HepG2 (cell line): ENCODE results near the gene ELOVL2. TPM values are rescaled to one million over a fixed set of nuclear protein-coding genes. Genes with fewer than 3 reads are reported as not detected.
A peak's percentile ranks its signal among the peaks of the same experiment; 100 is the strongest.

Source experiments
- CREB1 ChIP-seq, 2 experiments: fragments of 450-650 bp in 1 of 2; IDR thresholded peaks; 2 replicates each; pipeline ENCODE4 v1.6.1; 2016 to 2017; ENCODE audit warnings: control low read depth in 1 of 2, mild to moderate bottlenecking in 1 of 2, missing compliant biosample characterization in 1 of 2, missing genetic modification characterization in 1 of 2
- E2F1 ChIP-seq: sonication (generic); formaldehyde crosslinking; IDR thresholded peaks from 2 replicates; pipeline ENCODE4 v1.5.0; 2020; ENCODE audit warnings: missing genetic modification reagents
- HES4 ChIP-seq: sonication (generic); formaldehyde crosslinking; IDR thresholded peaks from 2 replicates; pipeline ENCODE4 v1.9.0; 2021; ENCODE audit warnings: mild to moderate bottlenecking, missing genetic modification reagents, borderline replicate concordance
- HMGXB4 ChIP-seq, 2 experiments: sonication (generic) in 1 of 2; formaldehyde crosslinking in 1 of 2; IDR thresholded peaks; 2 replicates each; pipeline versions ENCODE4 v1.4.0 to v1.6.1; 2018 to 2020; ENCODE audit warnings: missing genetic modification reagents in 2 of 2, borderline replicate concordance in 1 of 2, low read depth in 1 of 2, mild to moderate bottlenecking in 1 of 2, missing biosample characterization in 1 of 2
- IRF2 ChIP-seq: IDR thresholded peaks from 2 replicates; pipeline ENCODE4 v1.6.1; 2018; ENCODE audit warnings: missing genetic modification reagents, missing compliant biosample characterization
- MEIS2 ChIP-seq: sonication (generic); formaldehyde crosslinking; IDR thresholded peaks from 2 replicates; pipeline ENCODE4 v1.9.0; 2021; ENCODE audit warnings: mild to moderate bottlenecking, missing genetic modification reagents
- MTF2 ChIP-seq: sonication (generic); formaldehyde crosslinking; IDR thresholded peaks from 2 replicates; pipeline ENCODE4 v1.5.0; 2020; ENCODE audit warnings: missing genetic modification reagents, borderline replicate concordance
- RERE ChIP-seq: IDR thresholded peaks from 2 replicates; pipeline ENCODE4 v1.6.1; 2016; ENCODE audit warnings: low read depth, missing genetic modification reagents, missing compliant biosample characterization
- SNAPC4 ChIP-seq: sonication (generic); formaldehyde crosslinking; IDR thresholded peaks from 2 replicates; pipeline ENCODE4 v1.4.0; 2020; ENCODE audit warnings: mild to moderate bottlenecking, missing genetic modification reagents
- TCF7 ChIP-seq: sonication (generic); IDR thresholded peaks from 2 replicates; pipeline ENCODE4 v1.6.1; 2016; ENCODE audit warnings: antibody characterized with exemption, low read depth
- ZNF329 ChIP-seq: sonication (generic); formaldehyde crosslinking; IDR thresholded peaks from 2 replicates; pipeline ENCODE4 v1.9.0; 2021; ENCODE audit warnings: low read depth, mild to moderate bottlenecking, missing genetic modification reagents
- ZNF788 ChIP-seq: sonication (generic); formaldehyde crosslinking; IDR thresholded peaks from 2 replicates; pipeline ENCODE4 v1.5.0; 2020; ENCODE audit warnings: mild to moderate bottlenecking, missing genetic modification reagents, borderline replicate concordance
- ZNF800 ChIP-seq: sonication (generic); formaldehyde crosslinking; IDR thresholded peaks from 2 replicates; pipeline ENCODE4 v1.4.0; 2020; ENCODE audit warnings: missing genetic modification reagents
- polyA plus RNA-seq, 8 experiments: library from polyadenylated mRNA; depleted of rRNA in 3 of 8; stranded (reverse) in 7 of 8; unstranded in 1 of 8; fragments of >200 nt; fragmentation: Illumina TruSeq in 4 of 8; extraction: Trizol in 4 of 8; gene quantifications; 2 replicates each; pipeline versions ENCODE4 v1.2.1 to v1.2.3, GENCODE V29; 2011 to 2016; ENCODE audit warnings: low read depth in 4 of 8, missing spikeins in 1 of 8, mixed read lengths in 1 of 8; ENCODE audit not compliant: insufficient read depth in 1 of 8
- total RNA-seq, 5 experiments: library from RNA; depleted of rRNA; stranded (reverse); fragments of >200 nt; fragmentation: Illumina TruSeq; extraction: Trizol; gene quantifications; 2 replicates each; pipeline ENCODE4 v1.2.3, GENCODE V29; 2016; ENCODE audit warnings: low read depth in 1 of 5

Gene ELOVL2
- total and polyA plus RNA-seq, 2 of the 13 experiments (the other 11 are each of a cell fraction or from before 2014, with no cell fraction given) = 43.6 to 65.4 TPM

- TF ChIP-seq SNAPC4 (CRISPR knock-in tag) (no peak), TCF7 (no peak), E2F1 (CRISPR knock-in tag) (no peak), HMGXB4 (CRISPR knock-in tag; IDR thresholded peaks at IDR 0.05; ENCODE audit: borderline replicate concordance in 1 of 2, low read depth in 1 of 2) (no peak), MEIS2 (CRISPR knock-in tag) (no peak), HES4 (CRISPR knock-in tag) (no peak), CREB1 (IDR thresholded peaks at IDR 0.05) (no peak), CREB1 (CRISPR knock-in tag; IDR thresholded peaks at IDR 0.05) (no peak), RERE (CRISPR knock-in tag) (no peak), MTF2 (no peak), ZNF788 (CRISPR knock-in tag) (no peak), IRF2 (CRISPR knock-in tag) (0 out of 2 replicates have a peak, but pooled peaks have one; percentile 21), ZNF329 (CRISPR knock-in tag) (no peak), ZNF800 (no peak)
Measured at GRCh38 chr6:11036977-11037430, 7.1 kb downstream of the ELOVL2 start (continued).
